Activated gamma-delta T cell treated with Interleukin-2 at 50 U/mL for 16 hours (primary cell): Measurements from ENCODE around the gene RBMS3.

Source experiments
- DNase-seq: peaks from one replicate; pipeline ENCODE4 v3.0.0-alpha.2; 2020

RBMS3 gene

GRCh38 chr3:29922992-29923746, 642.3 kb downstream of the RBMS3 start:
- DNase-seq: no peak

- DNase-seq: no peak
Measured at GRCh38 chr3:29924783-29925561, 644.1 kb downstream of the RBMS3 start.

GRCh38 chr3:29926378-29926777, 645.5 kb downstream of the RBMS3 start:
- DNase-seq: no peak

DNA sequence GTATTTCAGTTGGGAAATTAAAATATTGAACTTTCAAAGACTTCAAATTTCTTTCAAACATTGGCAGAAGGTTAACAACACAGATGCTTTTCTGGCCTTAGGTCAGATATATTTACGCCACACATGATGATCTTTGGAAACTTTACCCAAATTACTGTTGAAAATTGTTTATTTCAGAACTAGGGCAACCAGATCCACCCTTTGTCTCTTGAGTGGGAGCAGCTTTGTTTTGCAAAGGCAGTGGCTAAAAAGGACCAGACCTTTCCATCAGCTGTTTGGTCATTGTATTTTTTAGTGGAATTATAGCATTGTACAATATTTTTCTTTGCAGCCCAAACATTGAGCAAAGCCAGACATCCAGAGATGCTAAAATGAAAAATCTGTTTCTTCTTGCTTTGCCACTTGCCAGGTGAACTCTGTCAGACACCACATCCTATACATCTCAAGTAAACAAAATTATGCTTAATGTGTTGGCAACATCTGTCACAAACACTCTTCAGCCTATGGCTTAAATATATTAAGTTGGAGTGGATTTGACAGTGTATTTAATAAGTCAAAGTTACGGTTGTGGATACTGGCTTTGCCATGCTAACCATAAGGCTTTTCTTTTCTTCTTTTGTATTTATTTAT, 651.9 kb downstream of the RBMS3 start:
- DNase-seq: no peak

DNA sequence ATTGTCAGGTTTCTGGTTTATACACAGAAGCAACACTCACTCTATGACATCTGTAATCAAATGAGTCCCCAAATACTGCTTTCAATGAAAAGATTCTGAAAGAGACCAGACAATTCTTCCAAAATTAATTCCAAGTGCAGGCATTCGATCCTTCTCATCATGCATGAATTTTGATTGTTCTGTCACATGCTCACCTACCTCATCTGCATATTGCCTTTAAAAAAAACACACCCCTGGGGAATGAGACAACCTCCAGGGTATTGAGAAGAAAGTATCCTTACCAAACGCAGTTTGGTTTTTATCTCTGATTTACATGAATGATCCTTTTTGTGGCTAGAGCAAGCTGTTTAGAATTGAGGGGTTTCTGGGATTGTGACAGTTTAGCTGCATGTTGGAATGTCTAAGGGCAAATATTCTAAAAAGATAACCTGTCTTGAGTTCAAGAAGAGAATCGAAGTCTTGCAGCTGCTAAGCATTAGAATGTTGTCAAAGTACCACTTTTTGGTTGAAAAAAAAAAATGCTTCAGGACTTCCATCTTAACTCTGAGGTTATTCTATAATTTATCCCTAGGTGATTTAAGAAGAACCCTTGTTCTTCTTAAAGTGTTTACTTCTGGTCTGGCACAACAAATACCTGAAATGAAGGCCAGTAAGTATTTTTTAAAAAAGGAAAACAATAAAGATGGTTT, 653.1 kb downstream of the RBMS3 start:
- DNase-seq: no peak

DNA sequence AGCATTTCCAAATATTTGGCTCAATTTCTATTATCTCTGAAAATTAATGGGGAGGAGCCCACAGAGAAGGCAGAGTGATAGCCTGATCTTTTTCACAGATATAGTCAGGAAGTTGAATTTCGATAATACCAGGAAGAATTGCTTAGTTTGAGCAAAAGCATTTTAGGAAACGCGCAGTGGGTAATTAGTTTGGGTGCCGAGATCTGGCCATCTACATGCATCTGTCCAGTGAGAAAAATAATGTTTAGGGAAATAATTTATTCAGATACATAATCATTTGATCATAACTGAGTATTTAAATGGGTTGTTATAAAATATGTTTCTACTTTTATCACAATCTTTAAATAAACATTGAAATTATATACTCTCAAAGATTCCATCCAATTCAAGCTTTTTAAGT, 653.9 kb downstream of the RBMS3 start:
- no peak for DNase-seq

GRCh38 chr3:29936054-29936453, 655.2 kb downstream of the RBMS3 start:
- DNase-seq: no peak

GRCh38 chr3:29936766-29937165, 655.9 kb downstream of the RBMS3 start:
- DNase-seq: no peak

DNA sequence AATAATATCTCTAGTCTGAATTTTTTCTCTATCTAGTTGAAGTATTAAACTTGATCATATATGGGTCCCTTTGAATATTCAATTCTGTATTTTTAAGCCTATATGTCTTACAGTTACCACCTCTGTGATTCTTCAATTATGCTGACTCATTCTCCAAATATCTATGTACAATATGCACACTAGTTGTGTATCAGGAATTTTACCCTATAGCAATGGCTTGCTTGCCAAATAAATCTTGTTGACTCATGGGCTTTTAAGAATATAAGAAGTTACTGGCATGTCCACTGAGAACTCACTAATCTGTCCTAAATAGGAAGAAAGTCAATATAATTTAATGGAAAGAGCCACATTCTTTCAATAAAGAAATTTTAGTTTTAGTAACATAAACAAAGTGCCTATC, 656.3 kb downstream of the RBMS3 start:
- DNase-seq: no peak

- no peak for DNase-seq
Measured at GRCh38 chr3:29940759-29941323, 660.0 kb downstream of the RBMS3 start.

DNA sequence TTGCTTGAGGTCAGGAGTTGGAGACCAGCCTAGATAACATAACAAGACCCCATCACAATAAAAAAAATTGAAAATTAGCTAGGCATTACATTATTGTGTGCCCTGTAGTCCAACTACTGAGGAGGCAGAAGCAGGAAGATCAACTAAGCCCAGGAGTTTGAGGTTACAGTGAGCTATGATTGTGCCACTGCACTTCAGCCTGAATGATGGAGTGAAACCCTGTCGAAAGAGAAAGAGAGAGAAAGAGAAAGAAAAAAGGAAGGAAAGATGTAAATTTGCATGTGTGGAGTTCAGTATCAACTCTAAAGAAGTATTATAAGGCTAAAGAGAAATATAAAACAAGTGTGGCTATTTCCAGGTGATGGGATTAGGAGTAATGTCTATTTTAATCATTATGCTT, 661.4 kb downstream of the RBMS3 start:
- DNase-seq: no peak

- no peak for DNase-seq
Measured at GRCh38 chr3:29949131-29949530, 668.3 kb downstream of the RBMS3 start.

DNA sequence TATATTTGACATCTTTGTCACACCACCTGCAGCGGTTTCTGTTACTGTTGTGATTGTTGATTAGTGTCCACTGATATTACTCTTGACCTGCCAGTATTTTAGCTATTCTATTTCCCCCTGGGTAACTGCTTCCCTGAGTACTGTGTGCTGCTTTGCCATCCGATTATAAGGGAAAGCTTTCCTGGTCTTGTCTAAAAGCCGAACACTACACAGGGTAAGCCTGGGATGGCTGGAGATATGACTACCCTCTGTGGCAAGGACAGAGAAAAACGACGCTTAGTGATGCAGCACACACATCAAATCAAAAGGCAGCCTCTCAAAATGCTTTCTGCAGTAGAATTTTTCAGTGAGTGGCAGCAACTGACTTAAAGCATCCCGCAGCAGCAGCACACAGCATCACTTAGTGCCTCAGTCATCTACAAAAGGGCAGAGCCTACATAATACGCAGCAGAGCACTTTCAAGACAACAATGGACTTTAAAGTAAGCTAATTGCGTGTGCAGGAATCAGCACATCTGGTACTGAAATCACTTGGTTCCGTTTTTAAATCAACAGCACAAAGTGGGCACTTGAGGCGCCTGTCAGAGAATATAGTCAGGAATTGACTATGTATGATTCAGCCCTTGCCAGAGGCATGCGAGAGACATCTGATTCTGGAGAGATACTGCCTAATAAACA, 669.2 kb downstream of the RBMS3 start:
- DNase-seq: no peak

- no peak for DNase-seq
Measured at GRCh38 chr3:29952431-29952830, 671.6 kb downstream of the RBMS3 start.

GRCh38 chr3:29955413-29955812, 674.5 kb downstream of the RBMS3 start:
- no peak for DNase-seq

- DNase-seq: no peak
Measured at GRCh38 chr3:29958816-29959215, 677.9 kb downstream of the RBMS3 start.

GRCh38 chr3:29971895-29972294, 691.0 kb downstream of the RBMS3 start:
- no peak for DNase-seq

- DNase-seq: no peak
Measured at GRCh38 chr3:29972320-29972993, 691.6 kb downstream of the RBMS3 start.

DNA sequence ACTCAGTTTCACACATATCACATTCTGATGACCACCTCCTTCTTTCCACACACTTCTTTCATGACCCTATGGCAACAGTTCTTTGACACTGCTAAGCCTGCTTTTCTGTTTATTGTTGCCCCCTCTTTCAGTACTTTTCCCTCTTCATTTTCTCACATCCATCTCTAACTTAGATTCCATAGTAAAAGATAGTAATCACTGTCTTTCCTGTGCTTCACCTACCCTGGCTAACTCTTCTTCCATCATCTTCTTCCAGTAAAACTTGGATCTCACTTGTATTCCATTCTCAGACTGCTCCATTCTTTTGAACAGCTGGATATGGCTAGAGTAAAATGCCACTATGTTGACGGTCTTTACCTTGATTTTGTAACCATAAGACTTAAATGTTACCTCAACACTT, 692.9 kb downstream of the RBMS3 start:
- no peak for DNase-seq

DNA sequence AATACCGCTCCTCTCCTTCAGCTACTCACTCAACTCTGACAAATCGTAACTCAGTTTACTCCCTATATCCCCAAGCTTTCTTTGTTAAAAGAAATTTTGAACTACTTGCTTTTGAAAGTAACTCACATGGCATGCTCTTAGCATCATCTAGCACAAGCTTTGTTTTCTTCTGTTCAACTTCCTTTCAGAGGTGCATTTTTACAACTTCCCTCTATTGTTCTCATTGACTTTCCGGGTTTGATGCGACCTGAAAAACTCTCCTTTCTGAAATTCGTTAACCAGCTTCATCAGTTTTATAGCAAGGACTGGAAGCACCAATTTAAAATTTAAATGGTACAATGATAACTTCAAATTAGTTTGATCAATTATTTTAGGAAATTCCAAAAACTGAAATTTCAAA, 696.0 kb downstream of the RBMS3 start:
- no peak for DNase-seq

- DNase-seq: no peak
Measured at GRCh38 chr3:29977360-29977759, 696.5 kb downstream of the RBMS3 start.

GRCh38 chr3:29978036-29978435, 697.2 kb downstream of the RBMS3 start:
- no peak for DNase-seq
